Measurements from ENCODE around the gene RGS7.

The RGS7 gene

GRCh38 chr1:241240069-241240468 is 116.9 kb downstream of the RGS7 start:
- Histone ChIP-seq H3K9ac (ENCODE audit: low read length) (no peak overlapping the region), H3K4ac (ENCODE audit: low read depth, low read length) (no peak overlapping the region), H3K4me3 (ENCODE audit: low read length) (no peak overlapping the region), H2BK5ac (ENCODE audit: low read length) (no peak overlapping the region), H3K18ac (ENCODE audit: low read length) (no peak overlapping the region), H2BK15ac (replicated peaks; ENCODE audit: low read depth) (no peak overlapping the region), H4K5ac (ENCODE audit: low read length) (no peak overlapping the region), H3K23ac (ENCODE audit: low read length) (no peak overlapping the region), H3K27ac (ENCODE audit: low read depth, low read length) (no peak overlapping the region), H3K4me2 (ENCODE audit: low read length) (no peak overlapping the region), H3K27me3 (ENCODE audit: insufficient read depth, low read length, poor library complexity) (no peaks in the 10 kb centered on the region), H4K8ac (ENCODE audit: low read depth, low read length) (no peak overlapping the region), H3K79me2 (ENCODE audit: control insufficient read depth, insufficient read depth, low read length) (no peaks in the 10 kb centered on the region), H2AK5ac (ENCODE audit: low read length) (no peak overlapping the region), H2BK120ac (ENCODE audit: low read depth, low read length) (no peak overlapping the region), H3K79me1 (ENCODE audit: low read length) (no peaks in the 10 kb centered on the region), H3K56ac (ENCODE audit: low read length) (no peak overlapping the region), H3K36me3 (ENCODE audit: control insufficient read depth, insufficient read depth, low read length) (no peaks in the 10 kb centered on the region), H3K4me1 (ENCODE audit: control insufficient read depth, low read depth, low read length) (no peaks in the 10 kb centered on the region)
- DNase-seq: no peak
- no CpG with 5 or more reads among the region's 5 CpGs for whole genome bisulfite sequencing (ENCODE audit: extremely low coverage, insufficient coverage, low lambda C conversion rate)

- peak; percentile 11 for DNase-seq
- no peak overlapping the region for H4K5ac ChIP-seq (ENCODE audit: low read length)
- no peaks in the 10 kb centered on the region for H3K79me1 ChIP-seq (ENCODE audit: low read length)
- H3K4me3 ChIP-seq (ENCODE audit: low read length): no peak overlapping the region
- no peak overlapping the region for H2AK5ac ChIP-seq (ENCODE audit: low read length)
- H3K4ac ChIP-seq (ENCODE audit: low read depth, low read length): no peak overlapping the region
- H4K8ac ChIP-seq (ENCODE audit: low read depth, low read length): no peak overlapping the region
- H2BK15ac ChIP-seq (replicated peaks; ENCODE audit: low read depth): no peak overlapping the region
- no peak overlapping the region for H2BK5ac ChIP-seq (ENCODE audit: low read length)
- H3K27me3 ChIP-seq (ENCODE audit: insufficient read depth, low read length, poor library complexity): no peaks in the 10 kb centered on the region
- H3K4me2 ChIP-seq (ENCODE audit: low read length): no peak overlapping the region
- H3K27ac ChIP-seq (ENCODE audit: low read depth, low read length): no peak overlapping the region
- H3K36me3 ChIP-seq (ENCODE audit: control insufficient read depth, insufficient read depth, low read length): no peaks in the 10 kb centered on the region
- WGBS (ENCODE audit: extremely low coverage, insufficient coverage, low lambda C conversion rate): no CpG with 5 or more reads among the region's 8 CpGs
- H2BK120ac ChIP-seq (ENCODE audit: low read depth, low read length): no peak overlapping the region
- no peaks in the 10 kb centered on the region for H3K4me1 ChIP-seq (ENCODE audit: control insufficient read depth, low read depth, low read length)
- no peak overlapping the region for H3K23ac ChIP-seq (ENCODE audit: low read length)
- H3K56ac ChIP-seq (ENCODE audit: low read length): no peak overlapping the region
- H3K9ac ChIP-seq (ENCODE audit: low read length): no peak overlapping the region
- H3K18ac ChIP-seq (ENCODE audit: low read length): no peak overlapping the region
- H3K79me2 ChIP-seq (ENCODE audit: control insufficient read depth, insufficient read depth, low read length): no peaks in the 10 kb centered on the region
Observed at GRCh38 chr1:241237873-241238272, 119.1 kb downstream of the RGS7 start.

- Histone ChIP-seq H3K4me1 (ENCODE audit: control insufficient read depth, low read depth, low read length) (no peaks in the 10 kb centered on the region), H3K79me1 (ENCODE audit: low read length) (no peaks in the 10 kb centered on the region), H4K8ac (ENCODE audit: low read depth, low read length) (no peak overlapping the region), H3K56ac (ENCODE audit: low read length) (no peak overlapping the region), H3K36me3 (ENCODE audit: control insufficient read depth, insufficient read depth, low read length) (no peaks in the 10 kb centered on the region), H3K18ac (ENCODE audit: low read length) (no peak overlapping the region), H3K27ac (ENCODE audit: low read depth, low read length) (no peak overlapping the region), H3K4me2 (ENCODE audit: low read length) (no peak overlapping the region), H3K27me3 (ENCODE audit: insufficient read depth, low read length, poor library complexity) (no peaks in the 10 kb centered on the region), H2BK15ac (replicated peaks; ENCODE audit: low read depth) (no peak overlapping the region), H3K4ac (ENCODE audit: low read depth, low read length) (no peak overlapping the region), H2AK5ac (ENCODE audit: low read length) (no peak overlapping the region), H2BK5ac (ENCODE audit: low read length) (no peak overlapping the region), H2BK120ac (ENCODE audit: low read depth, low read length) (no peak overlapping the region), H3K9ac (ENCODE audit: low read length) (no peak overlapping the region), H4K5ac (ENCODE audit: low read length) (no peak overlapping the region), H3K79me2 (ENCODE audit: control insufficient read depth, insufficient read depth, low read length) (no peaks in the 10 kb centered on the region), H3K23ac (ENCODE audit: low read length) (no peak overlapping the region), H3K4me3 (ENCODE audit: low read length) (no peak overlapping the region)
- no CpG with 5 or more reads among the region's 2 CpGs for WGBS (ENCODE audit: extremely low coverage, insufficient coverage, low lambda C conversion rate)
- peak; percentile 54 for DNase-seq
Observed at GRCh38 chr1:241235256-241235897, 121.6 kb downstream of the RGS7 start.

GRCh38 chr1:241229711-241230110 is 127.3 kb downstream of the RGS7 start:
- Histone ChIP-seq H2BK120ac (ENCODE audit: low read depth, low read length) (no peak overlapping the region), H3K18ac (ENCODE audit: low read length) (no peak overlapping the region), H3K79me1 (ENCODE audit: low read length) (no peaks in the 10 kb centered on the region), H4K8ac (ENCODE audit: low read depth, low read length) (no peak overlapping the region), H3K4ac (ENCODE audit: low read depth, low read length) (no peak overlapping the region), H3K4me1 (ENCODE audit: control insufficient read depth, low read depth, low read length) (no peaks in the 10 kb centered on the region), H3K4me2 (ENCODE audit: low read length) (no peak overlapping the region), H4K5ac (ENCODE audit: low read length) (no peak overlapping the region), H2AK5ac (ENCODE audit: low read length) (no peak overlapping the region), H3K23ac (ENCODE audit: low read length) (no peak overlapping the region), H3K9ac (ENCODE audit: low read length) (no peak overlapping the region), H3K79me2 (ENCODE audit: control insufficient read depth, insufficient read depth, low read length) (no peaks in the 10 kb centered on the region), H2BK5ac (ENCODE audit: low read length) (no peak overlapping the region), H2BK15ac (replicated peaks; ENCODE audit: low read depth) (no peak overlapping the region), H3K4me3 (ENCODE audit: low read length) (no peak overlapping the region), H3K56ac (ENCODE audit: low read length) (no peak overlapping the region), H3K27me3 (ENCODE audit: insufficient read depth, low read length, poor library complexity) (no peaks in the 10 kb centered on the region), H3K27ac (ENCODE audit: low read depth, low read length) (no peak overlapping the region), H3K36me3 (ENCODE audit: control insufficient read depth, insufficient read depth, low read length) (no peaks in the 10 kb centered on the region)
- no CpG with 5 or more reads among the region's 5 CpGs for WGBS (ENCODE audit: extremely low coverage, insufficient coverage, low lambda C conversion rate)
- DNase-seq: no peak

DNA sequence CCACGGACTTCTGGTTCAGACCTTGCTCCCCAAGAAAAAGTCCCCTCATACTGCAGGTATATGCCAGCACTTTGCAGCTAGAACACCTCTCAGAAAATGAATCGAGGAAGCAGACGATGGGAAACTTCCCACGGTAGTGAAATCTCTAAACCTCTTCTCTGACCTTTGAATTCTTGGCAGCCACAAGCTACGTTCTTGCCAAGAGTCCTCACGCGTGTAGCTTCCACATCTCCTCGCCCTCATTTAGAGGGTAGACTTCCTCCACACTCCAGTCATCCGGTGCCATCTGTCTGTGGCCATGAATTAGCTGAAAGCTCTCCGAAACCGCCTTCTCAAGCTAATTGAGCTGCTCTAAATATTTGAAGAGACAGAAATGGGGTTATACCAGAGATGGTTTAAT is 127.8 kb downstream of the RGS7 start:
- H3K36me3 ChIP-seq (ENCODE audit: control insufficient read depth, insufficient read depth, low read length): no peaks in the 10 kb centered on the region
- no peak overlapping the region for H4K8ac ChIP-seq (ENCODE audit: low read depth, low read length)
- no peak overlapping the region for H3K56ac ChIP-seq (ENCODE audit: low read length)
- H2BK5ac ChIP-seq (ENCODE audit: low read length): no peak overlapping the region
- H3K27me3 ChIP-seq (ENCODE audit: insufficient read depth, low read length, poor library complexity): no peaks in the 10 kb centered on the region
- H3K4me1 ChIP-seq (ENCODE audit: control insufficient read depth, low read depth, low read length): no peaks in the 10 kb centered on the region
- no peak overlapping the region for H3K18ac ChIP-seq (ENCODE audit: low read length)
- H3K9ac ChIP-seq (ENCODE audit: low read length): no peak overlapping the region
- no peaks in the 10 kb centered on the region for H3K79me2 ChIP-seq (ENCODE audit: control insufficient read depth, insufficient read depth, low read length)
- H3K79me1 ChIP-seq (ENCODE audit: low read length): no peaks in the 10 kb centered on the region
- H3K4me3 ChIP-seq (ENCODE audit: low read length): no peak overlapping the region
- no peak overlapping the region for H4K5ac ChIP-seq (ENCODE audit: low read length)
- WGBS (ENCODE audit: extremely low coverage, insufficient coverage, low lambda C conversion rate): no CpG with 5 or more reads among the region's 11 CpGs
- no peak overlapping the region for H3K4ac ChIP-seq (ENCODE audit: low read depth, low read length)
- no peak overlapping the region for H3K27ac ChIP-seq (ENCODE audit: low read depth, low read length)
- no peak for DNase-seq
- no peak overlapping the region for H2AK5ac ChIP-seq (ENCODE audit: low read length)
- no peak overlapping the region for H3K4me2 ChIP-seq (ENCODE audit: low read length)
- no peak overlapping the region for H3K23ac ChIP-seq (ENCODE audit: low read length)
- H2BK15ac ChIP-seq (replicated peaks; ENCODE audit: low read depth): no peak overlapping the region
- no peak overlapping the region for H2BK120ac ChIP-seq (ENCODE audit: low read depth, low read length)

GRCh38 chr1:241228339-241228738 is 128.7 kb downstream of the RGS7 start:
- Histone ChIP-seq H2BK15ac (replicated peaks; ENCODE audit: low read depth) (no peak overlapping the region), H3K56ac (ENCODE audit: low read length) (no peak overlapping the region), H3K18ac (ENCODE audit: low read length) (no peak overlapping the region), H3K4me1 (ENCODE audit: control insufficient read depth, low read depth, low read length) (no peaks in the 10 kb centered on the region), H3K27ac (ENCODE audit: low read depth, low read length) (no peak overlapping the region), H3K36me3 (ENCODE audit: control insufficient read depth, insufficient read depth, low read length) (no peaks in the 10 kb centered on the region), H4K5ac (ENCODE audit: low read length) (no peak overlapping the region), H3K4me2 (ENCODE audit: low read length) (no peak overlapping the region), H3K79me1 (ENCODE audit: low read length) (no peaks in the 10 kb centered on the region), H3K4me3 (ENCODE audit: low read length) (no peak overlapping the region), H3K23ac (ENCODE audit: low read length) (no peak overlapping the region), H3K4ac (ENCODE audit: low read depth, low read length) (no peak overlapping the region), H2BK120ac (ENCODE audit: low read depth, low read length) (no peak overlapping the region), H3K9ac (ENCODE audit: low read length) (no peak overlapping the region), H3K27me3 (ENCODE audit: insufficient read depth, low read length, poor library complexity) (no peaks in the 10 kb centered on the region), H2BK5ac (ENCODE audit: low read length) (no peak overlapping the region), H3K79me2 (ENCODE audit: control insufficient read depth, insufficient read depth, low read length) (no peaks in the 10 kb centered on the region), H2AK5ac (ENCODE audit: low read length) (no peak overlapping the region), H4K8ac (ENCODE audit: low read depth, low read length) (no peak overlapping the region)
- WGBS (ENCODE audit: extremely low coverage, insufficient coverage, low lambda C conversion rate): no CpG with 5 or more reads among the region's 4 CpGs
- DNase-seq: no peak
